ENCODE measurements around the gene SFSWAP.
A peak's percentile ranks its signal among the peaks of the same experiment; 100 is the strongest.

SFSWAP gene

DNA sequence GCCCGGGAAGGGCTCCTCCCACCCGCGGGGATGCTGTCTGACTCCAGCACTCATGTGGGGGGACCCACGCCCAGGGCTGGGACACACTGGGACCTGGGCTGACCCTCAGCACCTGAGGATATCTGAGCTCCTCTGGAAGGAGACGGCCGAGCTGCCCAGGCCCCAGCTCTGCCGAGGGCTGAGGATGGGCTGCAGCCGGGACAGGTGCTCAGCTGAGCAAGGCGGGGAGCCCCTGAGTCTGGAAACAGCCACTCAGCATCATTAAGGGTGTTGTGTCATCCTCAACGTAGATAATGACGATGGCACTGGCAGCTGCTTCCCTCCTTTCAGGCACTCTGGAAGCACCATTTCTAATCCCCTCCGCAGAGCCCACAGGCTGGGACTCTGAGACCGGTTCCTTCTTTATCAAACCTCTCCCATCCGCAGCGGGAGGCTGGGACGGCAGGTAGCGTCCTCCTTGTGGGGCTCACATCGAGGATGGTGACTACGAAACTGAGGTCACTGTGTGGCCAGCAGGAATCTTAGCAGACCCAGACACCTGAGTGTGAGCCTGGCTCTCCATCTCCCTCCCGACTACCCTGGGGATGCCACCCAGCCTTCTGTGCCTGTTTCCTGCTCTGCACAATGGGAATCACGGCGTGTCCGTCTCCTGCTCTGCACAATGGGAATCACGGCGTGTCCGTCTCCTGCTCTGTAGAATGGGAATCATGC is 26.7 kb upstream of the SFSWAP start:
- 81% methylated on average over 22 of the region's 26 CpGs for WGBS (ENCODE audit: insufficient coverage)
- POLR2A ChIA-PET = interaction anchor here (0.5 to 0.6 kb wide), 2 partner anchors 10 to 437 kb away, joined by 4 to 8 read pairs; no protein-coding TSS in a partner anchor
- CTCF ChIA-PET = interaction anchor here (1.0 to 1.1 kb wide), 2 partner anchors 9 to 23 kb away, joined by 3 to 4 read pairs; no protein-coding TSS in a partner anchor
- Histone ChIP-seq H3K4me1 (ENCODE audit: control extremely low read depth in 1 of 4, control insufficient read depth in 4 of 4, insufficient read depth in 4 of 4, low read length in 3 of 4) (peaks cover 0 to 9% (median 0%) of the 10 kb centered on the region in 4 experiments), H3K27ac (ENCODE audit: insufficient read depth in 1 of 2, low read depth in 1 of 2, low read length in 2 of 2, poor library complexity in 1 of 2, severe bottlenecking in 2 of 2) (no peak overlapping the region), H3K4me3 (ENCODE audit: control insufficient read depth in 1 of 7, extremely low read depth in 1 of 7, insufficient read depth in 4 of 7, low read depth in 2 of 7, low read length in 6 of 7) (no peak overlapping the region), H3K36me3 (ENCODE audit: control insufficient read depth in 4 of 4, insufficient read depth in 4 of 4, low read length in 3 of 4) (no peaks in the 10 kb centered on the region), H3K9me3 (ENCODE audit: control extremely low read depth in 1 of 5, control insufficient read depth in 4 of 5, insufficient read depth in 2 of 5, low read depth in 1 of 5, low read length in 4 of 5) (no peaks in the 10 kb centered on the region), H3K27me3 (replicated peaks in 2 of 5; ENCODE audit: control insufficient read depth in 4 of 5, insufficient read depth in 5 of 5, low read length in 4 of 5) (peaks cover 0 to 1% (median 0%) of the 10 kb centered on the region in 5 experiments)
- DNase-seq = no peak

DNA sequence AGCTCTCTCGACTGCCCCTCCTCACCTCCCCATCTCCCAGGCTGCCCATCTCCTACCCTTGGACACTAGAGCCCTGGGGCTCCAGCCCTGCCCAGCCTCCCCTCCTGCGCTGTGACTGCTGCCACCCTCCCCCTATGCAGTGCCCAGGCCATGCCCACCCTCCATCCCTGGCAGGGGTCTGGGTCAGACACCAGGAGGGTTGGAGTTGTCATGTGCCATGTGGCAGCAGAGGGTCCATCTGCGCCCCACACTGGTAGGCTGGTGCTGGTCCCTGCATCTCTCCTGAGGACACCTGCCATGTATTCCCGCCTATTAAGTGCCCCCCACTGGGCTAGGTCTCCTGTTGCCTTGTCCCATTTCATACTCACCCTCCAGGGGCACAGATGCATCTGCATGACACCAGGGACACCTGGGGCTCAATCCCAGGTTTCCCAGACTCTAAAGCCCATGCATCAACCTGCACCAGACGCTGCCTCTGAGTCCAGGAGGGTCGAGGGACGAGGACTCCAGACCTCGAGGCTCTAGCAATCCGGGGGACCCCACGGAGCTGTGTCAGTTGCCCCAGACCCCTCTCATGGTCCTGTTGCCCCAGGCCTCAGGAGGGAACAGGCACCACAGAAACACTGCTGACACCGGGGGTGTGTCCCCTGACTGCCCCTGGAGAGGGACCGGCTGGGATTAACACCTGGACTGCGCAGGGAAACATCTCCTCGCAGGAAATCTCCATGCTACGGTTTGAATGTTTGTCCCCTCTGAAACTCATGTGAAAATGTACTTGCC is 23.4 kb upstream of the SFSWAP start:
- ChIA-PET CTCF (no interaction called here), POLR2A (no interaction called here)
- Histone ChIP-seq H3K27ac (ENCODE audit: insufficient read depth in 1 of 2, low read depth in 1 of 2, low read length in 2 of 2, poor library complexity in 1 of 2, severe bottlenecking in 2 of 2) (no peak overlapping the region), H3K9me3 (ENCODE audit: control extremely low read depth in 1 of 5, control insufficient read depth in 4 of 5, insufficient read depth in 2 of 5, low read depth in 1 of 5, low read length in 4 of 5) (no peaks in the 10 kb centered on the region), H3K36me3 (ENCODE audit: control insufficient read depth in 4 of 4, insufficient read depth in 4 of 4, low read length in 3 of 4) (no peaks in the 10 kb centered on the region), H3K27me3 (replicated peaks in 2 of 5; ENCODE audit: control insufficient read depth in 4 of 5, insufficient read depth in 5 of 5, low read length in 4 of 5) (no peaks in the 10 kb centered on the region), H3K4me3 (ENCODE audit: control insufficient read depth in 1 of 7, extremely low read depth in 1 of 7, insufficient read depth in 4 of 7, low read depth in 2 of 7, low read length in 6 of 7) (no peak overlapping the region), H3K4me1 (ENCODE audit: control extremely low read depth in 1 of 4, control insufficient read depth in 4 of 4, insufficient read depth in 4 of 4, low read length in 3 of 4) (peaks cover 0 to 2% (median 0%) of the 10 kb centered on the region in 4 experiments)
- DNase-seq = no peak
- 85% methylated on average over 14 of the region's 15 CpGs for WGBS (ENCODE audit: insufficient coverage)

DNA sequence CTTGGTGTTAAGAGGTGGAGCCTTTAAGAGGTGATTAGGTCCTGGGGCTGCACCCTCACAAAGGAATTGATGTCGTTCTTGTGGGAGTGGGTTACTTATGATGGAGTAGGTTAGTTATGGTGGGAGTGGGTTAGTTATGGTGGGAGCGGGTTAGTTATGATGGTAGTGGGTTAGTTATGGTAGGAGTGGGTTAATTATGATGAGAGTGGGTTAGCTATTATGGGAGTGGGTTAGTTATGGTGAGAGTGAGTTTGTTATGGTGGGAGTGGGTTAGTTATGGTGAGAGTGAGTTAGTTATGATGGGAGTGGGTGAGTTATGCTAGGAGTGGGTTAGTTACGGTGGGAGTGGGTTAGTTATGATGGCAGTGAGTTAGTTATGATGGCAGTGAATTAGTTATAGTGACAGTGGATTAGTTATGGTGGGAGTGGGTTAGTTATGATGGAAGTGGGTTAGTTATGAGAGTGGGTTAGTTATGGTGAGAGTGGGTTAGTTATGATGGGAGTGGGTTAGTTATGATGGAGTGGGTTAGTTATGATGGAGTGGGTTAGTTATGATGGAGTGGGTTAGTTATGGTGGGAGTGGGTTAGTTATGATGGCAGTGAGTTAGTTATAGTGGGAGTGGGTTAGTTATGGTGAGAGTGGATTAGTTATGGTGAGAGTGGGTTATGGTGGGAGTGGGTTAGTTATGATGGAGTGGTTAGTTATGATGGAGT is 22.6 kb upstream of the SFSWAP start:
- Histone ChIP-seq H3K36me3 (ENCODE audit: control insufficient read depth in 4 of 4, insufficient read depth in 4 of 4, low read length in 3 of 4) (no peaks in the 10 kb centered on the region), H3K4me3 (ENCODE audit: control insufficient read depth in 1 of 7, extremely low read depth in 1 of 7, insufficient read depth in 4 of 7, low read depth in 2 of 7, low read length in 6 of 7) (no peak overlapping the region), H3K9me3 (ENCODE audit: control extremely low read depth in 1 of 5, control insufficient read depth in 4 of 5, insufficient read depth in 2 of 5, low read depth in 1 of 5, low read length in 4 of 5) (no peaks in the 10 kb centered on the region), H3K27ac (ENCODE audit: insufficient read depth in 1 of 2, low read depth in 1 of 2, low read length in 2 of 2, poor library complexity in 1 of 2, severe bottlenecking in 2 of 2) (no peak overlapping the region), H3K27me3 (replicated peaks in 2 of 5; ENCODE audit: control insufficient read depth in 4 of 5, insufficient read depth in 5 of 5, low read length in 4 of 5) (no peaks in the 10 kb centered on the region), H3K4me1 (ENCODE audit: control extremely low read depth in 1 of 4, control insufficient read depth in 4 of 4, insufficient read depth in 4 of 4, low read length in 3 of 4) (no peaks in the 10 kb centered on the region)
- WGBS (ENCODE audit: insufficient coverage) = 89% methylated on average over 3 of the region's 3 CpGs
- CTCF ChIA-PET = no interaction called here
- DNase-seq = peak in 2 of 3 donors; percentile 48 to 56
- POLR2A ChIA-PET = no interaction called here

- no peak for DNase-seq
- Histone ChIP-seq H3K27ac (ENCODE audit: insufficient read depth in 1 of 2, low read depth in 1 of 2, low read length in 2 of 2, poor library complexity in 1 of 2, severe bottlenecking in 2 of 2) (no peak overlapping the region), H3K9me3 (ENCODE audit: control extremely low read depth in 1 of 5, control insufficient read depth in 4 of 5, insufficient read depth in 2 of 5, low read depth in 1 of 5, low read length in 4 of 5) (no peaks in the 10 kb centered on the region), H3K36me3 (ENCODE audit: control insufficient read depth in 4 of 4, insufficient read depth in 4 of 4, low read length in 3 of 4) (no peaks in the 10 kb centered on the region), H3K4me1 (ENCODE audit: control extremely low read depth in 1 of 4, control insufficient read depth in 4 of 4, insufficient read depth in 4 of 4, low read length in 3 of 4) (no peaks in the 10 kb centered on the region), H3K4me3 (ENCODE audit: control insufficient read depth in 1 of 7, extremely low read depth in 1 of 7, insufficient read depth in 4 of 7, low read depth in 2 of 7, low read length in 6 of 7) (no peak overlapping the region), H3K27me3 (replicated peaks in 2 of 5; ENCODE audit: control insufficient read depth in 4 of 5, insufficient read depth in 5 of 5, low read length in 4 of 5) (no peaks in the 10 kb centered on the region)
- WGBS (ENCODE audit: insufficient coverage) = 97% methylated on average over 3 of the region's 3 CpGs
- ChIA-PET POLR2A (no interaction called here), CTCF (no interaction called here)
Measured at GRCh38 chr12:131688845-131689154, 22.1 kb upstream of the SFSWAP start.

DNA sequence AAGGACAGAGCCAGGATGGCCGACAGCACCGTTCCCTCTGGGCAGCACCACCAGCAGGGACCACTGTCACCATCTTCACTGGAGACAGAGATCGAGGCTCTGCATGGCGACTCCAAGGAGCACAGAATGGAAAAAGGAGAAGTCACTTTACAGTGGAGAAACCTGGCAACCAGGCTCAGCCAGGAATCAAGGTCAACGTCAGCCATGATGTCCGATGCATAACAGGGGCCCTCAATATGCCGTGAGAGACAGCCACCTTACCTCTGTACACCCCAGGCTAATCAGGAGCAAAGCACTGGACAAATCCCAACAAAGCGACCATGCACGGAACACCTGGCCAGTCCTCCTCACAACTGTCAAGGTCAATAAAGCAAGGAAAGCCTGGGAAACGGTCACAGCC is 20.6 kb upstream of the SFSWAP start:
- DNase-seq = no peak
- ChIA-PET POLR2A (no interaction called here), CTCF (no interaction called here)
- Histone ChIP-seq H3K27ac (ENCODE audit: insufficient read depth in 1 of 2, low read depth in 1 of 2, low read length in 2 of 2, poor library complexity in 1 of 2, severe bottlenecking in 2 of 2) (no peak overlapping the region), H3K27me3 (replicated peaks in 2 of 5; ENCODE audit: control insufficient read depth in 4 of 5, insufficient read depth in 5 of 5, low read length in 4 of 5) (no peaks in the 10 kb centered on the region), H3K9me3 (ENCODE audit: control extremely low read depth in 1 of 5, control insufficient read depth in 4 of 5, insufficient read depth in 2 of 5, low read depth in 1 of 5, low read length in 4 of 5) (no peaks in the 10 kb centered on the region), H3K36me3 (ENCODE audit: control insufficient read depth in 4 of 4, insufficient read depth in 4 of 4, low read length in 3 of 4) (no peaks in the 10 kb centered on the region), H3K4me1 (ENCODE audit: control extremely low read depth in 1 of 4, control insufficient read depth in 4 of 4, insufficient read depth in 4 of 4, low read length in 3 of 4) (no peaks in the 10 kb centered on the region), H3K4me3 (ENCODE audit: control insufficient read depth in 1 of 7, extremely low read depth in 1 of 7, insufficient read depth in 4 of 7, low read depth in 2 of 7, low read length in 6 of 7) (no peak overlapping the region)
- WGBS (ENCODE audit: insufficient coverage) = 93% methylated on average over 9 of the region's 10 CpGs

GRCh38 chr12:131692431-131692830 is 18.5 kb upstream of the SFSWAP start:
- ChIA-PET CTCF (interaction anchor here (1.5 kb wide), 1 partner anchor 9 kb away, joined by 3 read pairs; no protein-coding TSS in a partner anchor), POLR2A (no interaction called here)
- no peak for DNase-seq
- 92% methylated on average over 19 of the region's 19 CpGs for WGBS (ENCODE audit: insufficient coverage)
- Histone ChIP-seq H3K36me3 (ENCODE audit: control insufficient read depth in 4 of 4, insufficient read depth in 4 of 4, low read length in 3 of 4) (no peaks in the 10 kb centered on the region), H3K27me3 (replicated peaks in 2 of 5; ENCODE audit: control insufficient read depth in 4 of 5, insufficient read depth in 5 of 5, low read length in 4 of 5) (no peaks in the 10 kb centered on the region), H3K27ac (ENCODE audit: insufficient read depth in 1 of 2, low read depth in 1 of 2, low read length in 2 of 2, poor library complexity in 1 of 2, severe bottlenecking in 2 of 2) (no peak overlapping the region), H3K4me3 (ENCODE audit: control insufficient read depth in 1 of 7, extremely low read depth in 1 of 7, insufficient read depth in 4 of 7, low read depth in 2 of 7, low read length in 6 of 7) (no peak overlapping the region), H3K9me3 (ENCODE audit: control extremely low read depth in 1 of 5, control insufficient read depth in 4 of 5, insufficient read depth in 2 of 5, low read depth in 1 of 5, low read length in 4 of 5) (no peaks in the 10 kb centered on the region), H3K4me1 (ENCODE audit: control extremely low read depth in 1 of 4, control insufficient read depth in 4 of 4, insufficient read depth in 4 of 4, low read length in 3 of 4) (no peaks in the 10 kb centered on the region)

DNA sequence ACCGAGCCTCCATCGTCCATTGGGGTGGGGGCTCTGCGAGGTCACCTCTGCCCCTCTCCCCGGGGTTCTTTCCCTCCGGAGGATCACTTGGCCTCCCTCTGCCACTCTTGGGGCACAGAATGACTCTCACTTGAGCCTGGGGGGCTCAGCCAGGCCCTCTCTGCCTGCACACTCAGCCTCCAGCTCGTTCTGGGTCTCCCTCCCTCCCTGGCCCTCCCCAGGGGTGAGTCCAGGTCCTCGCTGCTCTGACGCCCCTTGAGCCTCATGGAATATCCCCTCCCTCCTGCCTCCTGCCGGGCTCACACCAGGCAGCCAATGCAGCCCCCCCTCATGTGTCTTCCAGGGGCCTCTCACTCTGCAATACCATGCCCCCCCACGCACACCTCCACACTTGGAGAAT is 17.7 kb upstream of the SFSWAP start:
- Histone ChIP-seq H3K36me3 (ENCODE audit: control insufficient read depth in 4 of 4, insufficient read depth in 4 of 4, low read length in 3 of 4) (no peaks in the 10 kb centered on the region), H3K9me3 (ENCODE audit: control extremely low read depth in 1 of 5, control insufficient read depth in 4 of 5, insufficient read depth in 2 of 5, low read depth in 1 of 5, low read length in 4 of 5) (no peaks in the 10 kb centered on the region), H3K4me3 (ENCODE audit: control insufficient read depth in 1 of 7, extremely low read depth in 1 of 7, insufficient read depth in 4 of 7, low read depth in 2 of 7, low read length in 6 of 7) (no peak overlapping the region), H3K4me1 (ENCODE audit: control extremely low read depth in 1 of 4, control insufficient read depth in 4 of 4, insufficient read depth in 4 of 4, low read length in 3 of 4) (peaks cover 0 to 3% (median 1%) of the 10 kb centered on the region in 4 experiments), H3K27me3 (replicated peaks in 2 of 5; ENCODE audit: control insufficient read depth in 4 of 5, insufficient read depth in 5 of 5, low read length in 4 of 5) (no peaks in the 10 kb centered on the region), H3K27ac (ENCODE audit: insufficient read depth in 1 of 2, low read depth in 1 of 2, low read length in 2 of 2, poor library complexity in 1 of 2, severe bottlenecking in 2 of 2) (no peak overlapping the region)
- CTCF ChIA-PET = interaction anchor here (1.5 kb wide), 1 partner anchor 10 kb away, joined by 3 read pairs; no protein-coding TSS in a partner anchor
- POLR2A ChIA-PET = no interaction called here
- DNase-seq = no peak
- WGBS (ENCODE audit: insufficient coverage) = 85% methylated on average over 10 of the region's 10 CpGs

Data from common myeloid progenitor, CD34-positive (primary cell).